Activated effector memory CD4-positive, alpha-beta T cell treated with anti-CD3 and anti-CD28 coated beads, Interleukin-2, amount 50 U/mL, for 16 hours (primary cell): ENCODE data around the gene SLC15A2.
"Not testable (repeated sequence)": the region's sequence is repeated elsewhere in the genome, so short reads cannot be mapped to it uniquely, and the experiment has no call there.

ENCODE experiments used
- DNase-seq: peaks from one replicate; pipeline ENCODE4 v3.0.0-alpha.2; 2020

Gene SLC15A2

GRCh38 chr3:121938141-121938855 lies 44.1 kb downstream of the SLC15A2 start:
- not testable (repeated sequence) for DNase-seq

DNA sequence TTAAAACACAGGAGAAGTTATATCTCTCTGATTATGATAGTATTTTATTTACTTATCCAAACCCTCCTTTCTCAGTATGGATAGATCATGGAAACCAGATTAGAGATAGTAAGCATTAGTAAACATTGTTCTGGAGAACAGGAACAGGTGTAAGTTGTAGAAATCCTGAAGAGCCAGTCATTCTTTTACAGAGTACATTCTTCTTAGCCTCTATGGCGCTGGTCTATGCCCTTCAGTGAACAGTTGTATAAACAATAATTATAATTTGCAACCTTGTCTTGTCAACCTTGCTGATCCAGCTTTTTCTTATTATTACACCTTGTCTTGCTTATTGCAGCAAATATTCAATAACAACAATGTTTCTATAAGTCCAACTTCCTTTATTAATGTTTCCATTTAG lies 47.4 kb downstream of the SLC15A2 start:
- DNase-seq, result no peak

- no peak for DNase-seq
Measured at GRCh38 chr3:121942116-121942786, 48.0 kb downstream of the SLC15A2 start.

- DNase-seq, result no peak
Measured at GRCh38 chr3:121943431-121943830, 49.2 kb downstream of the SLC15A2 start.

- DNase-seq, result no peak
Measured at GRCh38 chr3:121948641-121949040, 54.4 kb downstream of the SLC15A2 start.

DNA sequence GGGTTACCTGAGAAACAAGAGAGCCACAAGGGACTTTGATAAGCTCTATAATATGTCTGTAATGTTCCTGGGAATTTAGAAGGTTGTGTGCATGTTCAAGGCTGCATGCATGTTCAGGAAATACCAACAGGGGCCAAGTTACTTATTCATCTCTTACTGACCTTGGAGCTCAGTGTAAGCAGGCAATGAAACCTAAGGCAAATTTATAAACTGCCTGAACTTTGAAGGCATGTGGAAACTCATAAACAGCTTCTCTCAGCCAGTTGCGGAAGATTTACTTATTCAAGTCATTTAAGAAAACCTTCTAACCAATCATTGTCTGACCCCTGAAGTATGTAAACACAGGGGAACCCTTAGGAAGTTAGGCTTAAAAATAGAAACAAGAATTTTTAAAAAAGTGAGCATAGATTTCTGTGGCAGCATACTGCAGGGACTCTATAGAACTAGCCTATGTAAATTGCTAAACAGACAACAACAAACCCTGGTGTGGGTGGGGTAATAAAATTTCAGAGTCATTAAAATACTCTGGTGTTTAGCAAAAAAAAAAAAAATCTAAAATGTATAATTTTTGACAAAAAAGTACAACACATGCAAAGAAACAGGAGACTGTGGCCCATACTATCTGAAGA lies 57.2 kb downstream of the SLC15A2 start:
- no peak for DNase-seq

DNA sequence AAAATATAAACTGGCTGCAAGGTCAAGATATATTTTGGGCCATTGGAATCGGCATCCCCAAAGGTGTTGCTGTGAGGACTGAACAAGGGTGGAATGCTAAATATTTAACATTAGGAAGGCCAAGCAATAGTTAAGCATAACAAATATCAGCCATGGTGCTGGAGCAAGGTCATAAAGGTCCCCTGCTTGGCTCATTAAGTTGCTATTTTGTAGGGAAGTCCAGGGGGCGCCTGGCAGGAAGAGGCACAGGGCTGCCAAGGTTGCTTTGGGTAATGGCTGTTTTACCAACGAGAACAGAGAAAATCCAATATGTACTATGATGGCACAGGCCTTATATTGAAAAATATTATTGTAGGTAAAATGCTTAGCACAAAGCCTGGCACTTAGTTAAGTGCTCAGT lies 62.2 kb downstream of the SLC15A2 start:
- DNase-seq, result no peak

GRCh38 chr3:121957674-121958415 lies 63.6 kb downstream of the SLC15A2 start:
- no peak for DNase-seq

GRCh38 chr3:121958801-121959200 lies 64.6 kb downstream of the SLC15A2 start:
- no peak for DNase-seq

- no peak for DNase-seq
Measured at GRCh38 chr3:121961283-121961682, 67.1 kb downstream of the SLC15A2 start.

DNA sequence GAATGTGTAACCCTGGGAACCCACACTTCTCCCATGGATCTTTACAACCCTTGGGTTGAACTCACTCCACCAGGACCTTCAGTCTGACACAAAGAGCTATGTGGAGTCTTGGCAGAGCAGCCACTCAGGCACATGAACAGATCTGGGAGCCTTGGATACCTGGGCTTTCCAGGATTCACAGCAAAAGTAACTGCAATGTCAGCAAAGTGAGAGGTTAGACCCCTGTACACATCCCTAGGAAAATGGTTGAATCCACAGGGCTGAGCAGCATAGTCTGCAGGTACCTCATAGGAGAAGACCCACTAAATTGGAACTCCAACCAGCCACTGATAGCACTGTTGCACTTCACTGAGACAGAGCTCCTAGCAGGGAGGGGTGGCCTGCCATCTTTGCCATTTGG lies 68.2 kb downstream of the SLC15A2 start:
- DNase-seq, result no peak

- no peak for DNase-seq
Measured at GRCh38 chr3:121963608-121964007, 69.4 kb downstream of the SLC15A2 start.

GRCh38 chr3:121969631-121970030 lies 75.4 kb downstream of the SLC15A2 start:
- DNase-seq, result no peak

- DNase-seq, result no peak
Measured at GRCh38 chr3:121970047-121970446, 75.8 kb downstream of the SLC15A2 start.

GRCh38 chr3:121974601-121975111 lies 80.5 kb downstream of the SLC15A2 start:
- no peak for DNase-seq

DNA sequence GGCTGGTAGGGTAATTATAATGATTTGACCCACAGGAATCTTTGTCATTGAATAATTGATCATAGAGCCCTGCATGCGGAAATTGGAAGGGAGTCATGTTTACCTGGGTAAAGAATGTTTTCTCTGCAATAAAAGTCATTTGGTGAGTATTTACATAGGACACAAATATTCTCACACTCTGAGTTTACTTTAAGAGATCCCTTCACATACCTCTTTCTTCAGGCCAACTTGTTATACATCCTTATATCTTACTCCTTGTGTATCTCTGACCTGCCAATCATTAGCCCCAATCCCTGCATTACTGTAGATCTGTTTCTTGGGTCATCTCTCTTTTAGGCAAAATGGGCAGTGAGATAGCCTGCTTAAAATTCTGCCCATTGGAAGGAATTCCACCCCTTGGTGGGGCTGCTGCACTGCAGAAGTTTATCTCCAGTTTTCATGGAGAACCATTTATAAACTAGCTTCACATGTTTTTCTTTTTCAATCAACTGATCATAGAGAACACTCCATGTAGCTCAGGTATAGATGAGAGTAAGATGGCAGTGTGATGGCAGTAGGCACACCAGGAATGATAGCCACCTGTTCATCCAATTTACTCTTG lies 81.6 kb downstream of the SLC15A2 start:
- DNase-seq, result no peak

- no peak for DNase-seq
Measured at GRCh38 chr3:121976727-121977126, 82.5 kb downstream of the SLC15A2 start.

- DNase-seq, result no peak
Measured at GRCh38 chr3:121979246-121979645, 85.0 kb downstream of the SLC15A2 start.

- no peak for DNase-seq
Measured at GRCh38 chr3:121979734-121980449, 85.7 kb downstream of the SLC15A2 start.

- DNase-seq, result no peak
Measured at GRCh38 chr3:121980450-121980796, 86.2 kb downstream of the SLC15A2 start.

- DNase-seq, result no peak
Measured at GRCh38 chr3:121981473-121981872, 87.3 kb downstream of the SLC15A2 start.

DNA sequence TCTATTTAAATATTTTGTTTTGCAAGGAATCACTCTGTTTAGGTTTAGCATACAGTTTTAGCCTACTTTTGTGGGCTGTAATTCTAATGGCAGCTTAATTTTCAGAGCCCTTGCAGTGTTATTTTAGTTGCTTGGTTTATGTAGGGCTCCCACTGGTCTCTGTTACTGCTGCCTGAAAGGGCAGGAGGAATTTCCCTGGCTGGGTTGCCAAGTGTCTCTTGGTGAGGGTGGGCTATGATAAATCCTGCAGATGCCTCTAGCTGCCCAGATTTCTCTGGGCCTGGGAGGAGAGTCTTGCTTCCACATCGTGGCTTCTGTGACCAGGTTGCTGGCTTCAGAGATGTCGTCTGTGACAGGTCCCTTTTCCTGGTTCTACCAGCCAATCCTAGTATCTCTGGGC lies 91.6 kb downstream of the SLC15A2 start:
- no peak for DNase-seq
